GM12875 (cell line): ENCODE measurements around the gene HIPK2.

Experiments used
- H3K4me3 ChIP-seq: one replicate; pipeline ENCODE4 v1.5.1; 2011; ENCODE audit warnings: low read depth, low read length, control low read depth
- CTCF ChIP-seq: IDR thresholded peaks from 2 replicates; pipeline ENCODE4 v1.5.1; 2011; ENCODE audit warnings: low read depth, mild to moderate bottlenecking, control low read depth, inconsistent platforms, low read length, moderate library complexity, borderline replicate concordance; ENCODE audit not compliant: insufficient read depth

The HIPK2 gene

GRCh38 chr7:139570119-139570518, 207.7 kb downstream of the HIPK2 start:
- TF ChIP-seq CTCF, result no peak
- no peak overlapping the region for H3K4me3 ChIP-seq

GRCh38 chr7:139568813-139569490, 208.8 kb downstream of the HIPK2 start:
- TF ChIP-seq CTCF, result no peak

DNA sequence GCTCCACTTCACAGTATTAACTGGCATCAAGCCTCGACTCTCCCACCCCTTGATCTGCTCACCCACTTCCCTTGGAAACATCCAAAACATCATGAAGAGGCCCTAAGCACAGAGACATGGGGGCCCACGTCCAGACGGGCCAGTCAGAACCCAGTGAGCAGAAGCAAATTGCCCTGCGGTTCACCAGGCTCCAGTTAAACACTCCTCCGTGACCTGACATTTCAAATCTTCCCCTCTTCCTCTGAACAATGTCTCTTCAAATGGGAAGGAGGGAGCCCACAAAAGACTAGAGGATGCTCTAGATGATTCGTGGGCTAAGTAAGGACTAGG, 209.5 kb downstream of the HIPK2 start:
- H3K4me3 ChIP-seq, result no peak overlapping the region
- TF ChIP-seq CTCF, result no peak

More at GRCh38 chr7:139568813-139569490, 208.8 kb downstream of the HIPK2 start:
- H3K4me3 ChIP-seq, result no peak overlapping the region

GRCh38 chr7:139567647-139568345, 210.0 kb downstream of the HIPK2 start:
- H3K4me3 ChIP-seq, result no peak overlapping the region
- no peak for TF ChIP-seq CTCF

- TF ChIP-seq CTCF, result no peak
Measured at GRCh38 chr7:139566736-139567646, 210.8 kb downstream of the HIPK2 start.

GRCh38 chr7:139566075-139566474, 211.7 kb downstream of the HIPK2 start:
- H3K4me3 ChIP-seq, result no peak overlapping the region
- no peak for TF ChIP-seq CTCF

More at GRCh38 chr7:139566736-139567646, 210.8 kb downstream of the HIPK2 start:
- H3K4me3 ChIP-seq, result no peak overlapping the region
